PFSK-1 (cell line): ENCODE measurements around the gene RSPO3.

Experiments
- FOXP2 ChIP-seq: optimal IDR thresholded peaks from 2 replicates; pipeline ENCODE3; 2011; ENCODE audit warnings: borderline replicate concordance, control low read depth, inconsistent platforms; ENCODE audit not compliant: insufficient read depth; ENCODE audit errors: extremely low read length, extremely low read depth
- POLR2AphosphoS5 ChIP-seq: IDR thresholded peaks from 2 replicates; pipeline ENCODE4 v1.6.1; 2012; ENCODE audit warnings: low read depth, mild to moderate bottlenecking, control low read depth, low read length, moderate library complexity
- REST ChIP-seq, 2 experiments: IDR thresholded peaks; 2 replicates each; pipeline versions ENCODE4 v1.6.1 to v1.8.0; 2011 to 2012; ENCODE audit warnings: low read depth in 2 of 2, low read length in 2 of 2, control low read depth in 1 of 2, inconsistent platforms in 1 of 2, mild to moderate bottlenecking in 1 of 2, moderate library complexity in 1 of 2; ENCODE audit not compliant: insufficient read depth in 1 of 2
- SIN3A ChIP-seq: IDR thresholded peaks from 2 replicates; pipeline ENCODE4 v1.6.1; 2012; ENCODE audit warnings: mild to moderate bottlenecking, low read length, moderate library complexity, borderline replicate concordance; ENCODE audit not compliant: insufficient read depth
- TAF1 ChIP-seq: IDR thresholded peaks from 2 replicates; pipeline ENCODE4 v1.6.1; 2012; ENCODE audit warnings: low read length, control low read depth, borderline replicate concordance; ENCODE audit not compliant: insufficient read depth

GRCh38 chr6:127077886-127078285 lies 40.6 kb upstream of the RSPO3 start:
- TF ChIP-seq POLR2AphosphoS5 (no peak), SIN3A (no peak), REST (IDR thresholded peaks at IDR 0.05; ENCODE audit: insufficient read depth in 1 of 2, low read depth in 2 of 2, low read length in 2 of 2) (no peak), TAF1 (no peak), FOXP2 (no peak)
